Esophagus muscularis mucosa (tissue), 3 donors: ENCODE data around the gene FBXW11.

Source experiments
- CTCF ChIP-seq, 3 experiments: fragments of 200-600 bp in 2 of 3; fragments of 450-650 bp in 1 of 3; sonication (generic) in 2 of 3; IDR thresholded peaks; one replicate each; pipeline ENCODE4 v1.5.1; 2017 to 2019; ENCODE audit warnings: antibody characterized with exemption in 3 of 3, mild to moderate bottlenecking in 2 of 3, moderate library complexity in 1 of 3
- POLR2A ChIP-seq: fragments of 450-650 bp; IDR thresholded peaks from one replicate; pipeline ENCODE4 v1.6.1; 2017; ENCODE audit warnings: antibody characterized with exemption, moderate library complexity, mild to moderate bottlenecking, low read depth
- POLR2AphosphoS5 ChIP-seq, 2 donors: sonication (generic); formaldehyde crosslinking; IDR thresholded peaks; one replicate each; pipeline ENCODE4 v1.6.1; 2017; ENCODE audit warnings: antibody characterized with exemption in 2 of 2

- TF ChIP-seq CTCF (IDR thresholded peaks at IDR 0.05) (no peak), POLR2A (no peak), POLR2AphosphoS5 (IDR thresholded peaks at IDR 0.05) (no peak)
Observed at GRCh38 chr5:171963416-171963815, 43.0 kb downstream of the FBXW11 start.
